Choroid plexus epithelial cell (primary cell): ENCODE measurements around the gene MAML2.
"Not testable (repeated sequence)": the region's sequence is repeated elsewhere in the genome, so short reads cannot be mapped to it uniquely, and the experiment has no call there.

Experiments
- DNase-seq: peaks from one replicate; pipeline ENCODE4 v3.0.0-alpha.2; 2010; ENCODE audit warnings: low read depth
- H3K4me3 ChIP-seq: 2 replicates; pipeline ENCODE4 v1.5.1; 2011; ENCODE audit warnings: low read depth, mild to moderate bottlenecking, control low read depth, low read length, moderate library complexity
- CTCF ChIP-seq: conservative IDR thresholded peaks from 2 replicates; pipeline ENCODE4 v1.5.1; 2011; ENCODE audit warnings: low read depth, mild to moderate bottlenecking, control low read depth, inconsistent platforms, low read length, moderate library complexity

Gene MAML2

GRCh38 chr11:96185220-96185768, 157.7 kb downstream of the MAML2 start:
- no peak for DNase-seq
- H3K4me3 ChIP-seq: no peak overlapping the region
- no peak for TF ChIP-seq CTCF

GRCh38 chr11:96180937-96181336, 162.1 kb downstream of the MAML2 start:
- H3K4me3 ChIP-seq, DNase-seq: not testable (repeated sequence)

GRCh38 chr11:96180341-96180740, 162.7 kb downstream of the MAML2 start:
- TF ChIP-seq CTCF: no peak
- DNase-seq: no peak
- no peak overlapping the region for H3K4me3 ChIP-seq

GRCh38 chr11:96179905-96180304, 163.1 kb downstream of the MAML2 start:
- no peak overlapping the region for H3K4me3 ChIP-seq
- DNase-seq: peak; percentile 13
- TF ChIP-seq CTCF: no peak

- no peak for TF ChIP-seq CTCF
- H3K4me3 ChIP-seq: no peak overlapping the region
- no peak for DNase-seq
These were observed 164.1 kb downstream of the MAML2 start for GRCh38 chr11:96178887-96179279.

GRCh38 chr11:96178049-96178886, 164.7 kb downstream of the MAML2 start:
- TF ChIP-seq CTCF: no peak
- no peak for DNase-seq
- H3K4me3 ChIP-seq: no peak overlapping the region

- H3K4me3 ChIP-seq: no peak overlapping the region
- TF ChIP-seq CTCF: no peak
- DNase-seq: no peak
These were observed 165.8 kb downstream of the MAML2 start for GRCh38 chr11:96177146-96177545.
